H1 (cell line): ENCODE data around the gene CDK15. TPM values are rescaled to one million over a fixed set of nuclear protein-coding genes. Genes with fewer than 3 reads are reported as not detected.

ENCODE experiments used
- CTCF ChIA-PET: fragments of 300-600 bp; sonication (Branson Sonifier 250); formaldehyde crosslinking; loops from one replicate; lab custom pipeline; 2021; ENCODE audit not compliant: partially characterized antibody; lab: Charles Lee
- POLR2A ChIA-PET: fragments of 300-600 bp; sonication (Branson Sonifier 250); formaldehyde crosslinking; loops from one replicate; lab custom pipeline; 2021; ENCODE audit warnings: inconsistent platforms; ENCODE audit not compliant: partially characterized antibody; lab: Charles Lee
- DNase-seq, 2 experiments: peaks; one replicate each; pipeline versions ENCODE4 v3.0.0 to v3.0.0-alpha.2; 2010 to 2022; ENCODE audit warnings: low spot score in 2 of 2, low read depth in 1 of 2, mixed read lengths in 1 of 2
- FAIRE-seq: peaks from 2 replicates; lab custom pipeline; 2011; peaks lifted over from hg19 to GRCh38; lab: Jason Lieb, UNC
- H2AFZ ChIP-seq: 2 replicates; pipeline ENCODE4 v1.8.1; 2012; ENCODE audit warnings: low read length, inconsistent platforms
- H2AK5ac ChIP-seq: 2 replicates; pipeline ENCODE4 v1.6.1; 2013; ENCODE audit warnings: low read depth, low read length
- H2BK120ac ChIP-seq: replicated peaks from 2 replicates; pipeline ENCODE3; 2013; ENCODE audit warnings: low read depth, low read length, inconsistent platforms
- H2BK12ac ChIP-seq: 2 replicates; pipeline ENCODE4 v1.6.1; 2013; ENCODE audit warnings: low read depth, low read length
- H2BK15ac ChIP-seq: 2 replicates; pipeline ENCODE4 v1.6.1; 2013; ENCODE audit warnings: low read length
- H2BK20ac ChIP-seq: 2 replicates; pipeline ENCODE4 v1.6.1; 2013; ENCODE audit warnings: low read length
- H2BK5ac ChIP-seq: 2 replicates; pipeline ENCODE4 v1.6.1; 2013; ENCODE audit warnings: low read depth, low read length
- H3K14ac ChIP-seq: 2 replicates; pipeline ENCODE4 v1.6.1; 2013; ENCODE audit warnings: inconsistent platforms; ENCODE audit not compliant: insufficient read length
- H3K18ac ChIP-seq: 2 replicates; pipeline ENCODE4 v1.6.1; 2013; ENCODE audit warnings: low read length; ENCODE audit errors: extremely low read depth
- H3K23ac ChIP-seq: 2 replicates; pipeline ENCODE4 v1.6.1; 2013; ENCODE audit warnings: inconsistent platforms; ENCODE audit not compliant: insufficient read length
- H3K23me2 ChIP-seq: 2 replicates; pipeline ENCODE4 v1.6.1; 2013; ENCODE audit warnings: low read depth, low read length
- H3K27ac ChIP-seq: 2 replicates; pipeline ENCODE4 v1.6.1; 2011; ENCODE audit warnings: low read depth, low read length, inconsistent platforms
- H3K27me3 ChIP-seq, 4 experiments: replicated peaks in 1 of 4; 1 replicate in 1 of 4; 2 replicates in 3 of 4; pipeline versions ENCODE4 v1.6.1 to v1.8.1; 2011 to 2013; ENCODE audit warnings: low read length in 3 of 4, mild to moderate bottlenecking in 3 of 4, inconsistent platforms in 2 of 4, mixed read lengths in 2 of 4, moderate library complexity in 1 of 4; ENCODE audit not compliant: control insufficient read depth in 3 of 4, insufficient read depth in 3 of 4; ENCODE audit errors: extremely low read depth in 1 of 4
- H3K36me3 ChIP-seq, 4 experiments: 2 replicates each; pipeline versions ENCODE4 v1.6.1 to v1.8.1; 2011 to 2013; ENCODE audit warnings: mild to moderate bottlenecking in 4 of 4, low read length in 3 of 4, moderate library complexity in 2 of 4, control low read depth in 1 of 4, inconsistent platforms in 1 of 4; ENCODE audit not compliant: insufficient read depth in 4 of 4, control insufficient read depth in 2 of 4
- H3K4ac ChIP-seq: replicated peaks from 2 replicates; pipeline ENCODE3; 2013; ENCODE audit warnings: low read length, low read depth, mixed read lengths, inconsistent platforms; ENCODE audit not compliant: insufficient read length
- H3K4me1 ChIP-seq, 4 experiments: replicated peaks in 1 of 4; 1 replicate in 1 of 4; 2 replicates in 3 of 4; pipeline versions ENCODE4 v1.6.1 to v1.8.1; 2011 to 2013; ENCODE audit warnings: low read length in 3 of 4, inconsistent platforms in 2 of 4, mixed read lengths in 1 of 4; ENCODE audit not compliant: insufficient read depth in 4 of 4, control insufficient read depth in 3 of 4
- H3K4me2 ChIP-seq, 2 experiments: 2 replicates each; pipeline versions ENCODE4 v1.6.1 to v1.8.1; 2011 to 2013; ENCODE audit warnings: low read depth in 2 of 2, low read length in 2 of 2, control low read depth in 1 of 2, inconsistent platforms in 1 of 2, mild to moderate bottlenecking in 1 of 2; ENCODE audit not compliant: insufficient read depth in 1 of 2
- H3K4me3 ChIP-seq, 4 experiments: fragments of 200-600, 300-600 bp in 1 of 4; sonication (generic), shearing (Covaris generic), sonication (Bioruptor Twin) in 1 of 4; 2 replicates each; pipeline versions ENCODE4 v1.5.1 to v1.8.1; 2011 to 2016; ENCODE audit warnings: low read length in 4 of 4, low read depth in 3 of 4, control low read depth in 2 of 4, inconsistent platforms in 2 of 4, mild to moderate bottlenecking in 2 of 4, mixed read lengths in 1 of 4, moderate library complexity in 1 of 4; ENCODE audit not compliant: insufficient read depth in 2 of 4; ENCODE audit errors: extremely low read depth in 1 of 4
- H3K56ac ChIP-seq: replicated peaks from 2 replicates; pipeline ENCODE3; 2013; ENCODE audit warnings: low read depth, mild to moderate bottlenecking, mixed read lengths, low read length, inconsistent platforms; ENCODE audit not compliant: insufficient read length
- H3K79me1 ChIP-seq: 2 replicates; pipeline ENCODE4 v1.6.1; 2013; ENCODE audit warnings: low read depth, low read length, control low read depth
- H3K79me2 ChIP-seq, 2 experiments: 2 replicates each; pipeline versions ENCODE4 v1.6.1 to v1.8.1; 2012 to 2013; ENCODE audit warnings: low read length in 2 of 2, mild to moderate bottlenecking in 2 of 2, inconsistent platforms in 1 of 2; ENCODE audit not compliant: insufficient read depth in 2 of 2, control insufficient read depth in 1 of 2
- H3K9ac ChIP-seq, 4 experiments: replicated peaks in 1 of 4; 1 replicate in 1 of 4; 2 replicates in 3 of 4; pipeline versions ENCODE4 v1.6.1 to v1.8.1; 2011 to 2013; ENCODE audit warnings: low read depth in 3 of 4, low read length in 3 of 4, control low read depth in 2 of 4, mild to moderate bottlenecking in 2 of 4, moderate library complexity in 2 of 4, inconsistent platforms in 1 of 4; ENCODE audit errors: extremely low read depth in 1 of 4
- H3K9me3 ChIP-seq, 2 experiments: 2 replicates each; pipeline versions ENCODE4 v1.6.1 to v1.8.1; 2012 to 2013; ENCODE audit warnings: mild to moderate bottlenecking in 2 of 2, moderate library complexity in 2 of 2, control low read depth in 1 of 2, inconsistent platforms in 1 of 2, low read depth in 1 of 2, low read length in 1 of 2, mixed read lengths in 1 of 2; ENCODE audit not compliant: insufficient read depth in 2 of 2
- H4K20me1 ChIP-seq, 2 experiments: replicated peaks in 1 of 2; 2 replicates each; pipeline versions ENCODE3 to v1.8.1; 2011 to 2013; ENCODE audit warnings: inconsistent platforms in 2 of 2, low read length in 2 of 2, mild to moderate bottlenecking in 1 of 2; ENCODE audit not compliant: insufficient read depth in 2 of 2, control insufficient read depth in 1 of 2
- H4K5ac ChIP-seq: 2 replicates; pipeline ENCODE4 v1.6.1; 2013; ENCODE audit warnings: low read length, low read depth, mixed read lengths, inconsistent platforms; ENCODE audit not compliant: insufficient read length
- H4K8ac ChIP-seq: 2 replicates; pipeline ENCODE4 v1.8.0; 2013; ENCODE audit warnings: mild to moderate bottlenecking, moderate library complexity, low read length, inconsistent platforms; ENCODE audit not compliant: insufficient read depth; ENCODE audit errors: extremely low read depth
- H4K91ac ChIP-seq: replicated peaks from 2 replicates; pipeline ENCODE3; 2013; ENCODE audit warnings: low read length, mixed read lengths, inconsistent platforms; ENCODE audit not compliant: insufficient read length
- E2F6 ChIP-seq: IDR thresholded peaks from 2 replicates; pipeline ENCODE4 v1.6.1; 2012; ENCODE audit warnings: inconsistent platforms
- USF2 ChIP-seq: IDR thresholded peaks from 2 replicates; pipeline ENCODE4 v1.6.1; 2011; ENCODE audit warnings: low read length, improper control_type of control experiment
- WGBS, 2 experiments: shearing (Covaris generic) in 1 of 2; methylation state at CpG; one replicate each; pipeline versions ENCODE4 v1.1.6 to v1.1.7; 2013 to 2015; ENCODE audit warnings: low lambda C conversion rate in 2 of 2, mixed read lengths in 2 of 2, inconsistent platforms in 1 of 2, low coverage in 1 of 2, missing lambda C conversion rate in 1 of 2; ENCODE audit not compliant: insufficient replicate concordance in 2 of 2, insufficient coverage in 1 of 2, insufficient read length in 1 of 2; ENCODE audit errors: extremely low coverage in 1 of 2, missing lambda C conversion rate in 1 of 2; 5-methylcytosine and 5-hydroxymethylcytosine counted together
- polyA plus RNA-seq, 7 experiments: library from polyadenylated mRNA; depleted of rRNA in 3 of 7; stranded (reverse) in 5 of 7; unstranded in 2 of 7; fragments of >200 nt in 5 of 7; fragments of 200-250 nt in 2 of 7; gene quantifications; 1 replicate in 5 of 7; 2 replicates in 1 of 7; 4 replicates in 1 of 7; pipeline versions ENCODE4 v1.2.1 to v1.2.3, GENCODE V29; 2011 to 2013; ENCODE audit warnings: missing spikeins in 2 of 7, mixed read lengths in 2 of 7
- total RNA-seq: library from RNA; stranded (reverse); fragmentation: NEBNext Ultra II Directional; extraction: Animal tissue kit (Norgen Biotek cat#: 25700); gene quantifications from 2 replicates; pipeline ENCODE4 v1.2.1, GENCODE V29; 2021

Gene CDK15
- total and polyA plus RNA-seq, 2 of the 8 experiments (the other 6 are each of a cell fraction or from before 2014, with no cell fraction given), result 0.03 TPM; not detected in 1

GRCh38 chr2:201821080-201821479, 14.7 kb downstream of the CDK15 start:
- Histone ChIP-seq H4K20me1 (no peaks in the 10 kb centered on the region), H3K4me1 (peaks cover 0 to 3% (median 0%) of the 10 kb centered on the region in 4 experiments; a peak in 2 of 7 replicates), H3K9me3 (peaks cover 2 to 9% of the 10 kb centered on the region in 2 experiments; a peak in 2 of 4 replicates), H4K5ac (no peak overlapping the region), H3K79me2 (no peaks in the 10 kb centered on the region), H3K36me3 (peaks cover 0 to 4% (median 0%) of the 10 kb centered on the region in 4 experiments; a peak in 1 of 8 replicates), H3K23me2 (no peaks in the 10 kb centered on the region), H4K8ac (no peak overlapping the region), H2AFZ (0 out of 2 replicates have a peak overlapping the region, but pooled peaks have one; percentile 36), H2BK120ac (no peak overlapping the region), H2BK12ac (no peak overlapping the region), H3K23ac (no peak overlapping the region), H2BK15ac (no peak overlapping the region), H3K27ac (no peak overlapping the region), H3K27me3 (no peaks in the 10 kb centered on the region), H3K4me3 (no peak overlapping the region), H3K18ac (no peak overlapping the region), H3K4ac (no peak overlapping the region), H2BK20ac (no peak overlapping the region), H3K9ac (no peak overlapping the region), H3K79me1 (no peaks in the 10 kb centered on the region), H3K14ac (no peak overlapping the region), H4K91ac (no peak overlapping the region), H3K4me2 (no peak overlapping the region), H3K56ac (no peak overlapping the region), H2BK5ac (no peak overlapping the region), H2AK5ac (no peak overlapping the region)
- no peak for FAIRE-seq
- 73% methylated on average over 5 of the region's 5 CpGs; no CpG with 5 or more reads in 1 of the 2 experiments for whole genome bisulfite sequencing, 2 experiments
- TF ChIP-seq E2F6 (no peak), USF2 (peak; percentile 67)
- no peak for DNase-seq
- ChIA-PET POLR2A (no interaction called here), CTCF (interaction anchor here (0.9 kb wide), 2 partner anchors 39 to 358 kb away, joined by 3 read pairs; no protein-coding TSS in a partner anchor)
